Panc1 (cell line): Measurements from ENCODE around the gene NINJ2. TPM values are rescaled to one million over a fixed set of nuclear protein-coding genes. Genes with fewer than 3 reads are reported as not detected.

Experiments
- ATAC-seq: fragments of 200-7000 bp; cut with Tn5 transposase; 2 replicates; pipeline ENCODE4 v1.9.1; 2020; ENCODE audit warnings: mild to moderate bottlenecking, moderate library complexity
- BruUV-seq: library from RNA; stranded (reverse); fragments of 400-500 nt; replicated peaks from 2 replicates; lab custom pipeline; 2021; lab: Mats Ljungman, UMichigan
- CTCF ChIA-PET: fragments of 300-600 bp; sonication (Branson Sonifier 250); formaldehyde crosslinking; loops from one replicate; lab custom pipeline; 2022; ENCODE audit warnings: antibody characterized with exemption; lab: Charles Lee
- POLR2A ChIA-PET: fragments of 300-600 bp; sonication (Branson Sonifier 250); formaldehyde crosslinking; loops from one replicate; lab custom pipeline; 2022; ENCODE audit warnings: antibody characterized with exemption; lab: Charles Lee
- DNase-seq: peaks from one replicate; pipeline ENCODE4 v3.0.0-alpha.2; 2010; ENCODE audit warnings: low read depth, low spot score
- H3K27ac ChIP-seq: 2 replicates; pipeline ENCODE4 v1.5.1; 2011; ENCODE audit warnings: mild to moderate bottlenecking, low read length, inconsistent platforms
- H3K27me3 ChIP-seq: fragments of 200-500 bp; sonication (Bioruptor generic); 2 replicates; pipeline ENCODE4 v1.6.0; 2014; ENCODE audit warnings: low read length, inconsistent platforms; ENCODE audit not compliant: control insufficient read depth, insufficient read depth
- H3K36me3 ChIP-seq: fragments of 200-500 bp; sonication (Bioruptor generic); 2 replicates; pipeline ENCODE4 v1.5.1; 2014; ENCODE audit warnings: inconsistent platforms, mild to moderate bottlenecking, low read length, moderate library complexity; ENCODE audit not compliant: control insufficient read depth, insufficient read depth
- H3K4me1 ChIP-seq: 2 replicates; pipeline ENCODE4 v1.5.1; 2011; ENCODE audit warnings: inconsistent platforms, mild to moderate bottlenecking, low read length, moderate library complexity; ENCODE audit not compliant: control insufficient read depth, insufficient read depth
- H3K4me3 ChIP-seq, 2 experiments: 2 replicates each; pipeline ENCODE4 v1.5.1; 2011 to 2012; ENCODE audit warnings: low read depth in 2 of 2, low read length in 2 of 2, mild to moderate bottlenecking in 2 of 2, inconsistent platforms in 1 of 2, moderate library complexity in 1 of 2
- H3K9me3 ChIP-seq: fragments of 200-500 bp; sonication (Bioruptor generic); 2 replicates; pipeline ENCODE4 v1.5.1; 2014; ENCODE audit warnings: low read depth, mild to moderate bottlenecking, inconsistent platforms, low read length, moderate library complexity; ENCODE audit not compliant: control insufficient read depth, insufficient read depth
- CTCF ChIP-seq: fragments of 450-650 bp; IDR thresholded peaks from 2 replicates; pipeline ENCODE4 v1.5.1; 2017; ENCODE audit warnings: mild to moderate bottlenecking
- POLR2AphosphoS5 ChIP-seq: IDR thresholded peaks from 2 replicates; pipeline ENCODE4 v1.6.1; 2012; ENCODE audit warnings: mild to moderate bottlenecking, low read depth, low read length, moderate library complexity
- REST ChIP-seq, 2 experiments: IDR thresholded peaks; 2 replicates each; pipeline ENCODE4 v1.6.1; 2011 to 2012; ENCODE audit warnings: low read depth in 2 of 2, control low read depth in 1 of 2, low read length in 1 of 2, mild to moderate bottlenecking in 1 of 2, moderate library complexity in 1 of 2; ENCODE audit not compliant: insufficient read depth in 1 of 2
- SIN3A ChIP-seq: IDR thresholded peaks from 2 replicates; pipeline ENCODE4 v1.6.1; 2012; ENCODE audit warnings: low read depth, mild to moderate bottlenecking, low read length, moderate library complexity, borderline replicate concordance; ENCODE audit not compliant: insufficient read depth
- TCF7L2 ChIP-seq: IDR thresholded peaks from 2 replicates; pipeline ENCODE4 v1.6.1; 2011; ENCODE audit warnings: mild to moderate bottlenecking, low read depth, low read length, inconsistent platforms
- in situ Hi-C: cut with HindIII; loops from 2 replicates; pipeline ENCODE4 v1.10.0; 2016; ENCODE audit warnings: low sequenced_read_pairs, low pct_unique_long_range_greater_than_20kb
- intact Hi-C: fragments of 100-400 bp; cut with micrococcal nuclease; formaldehyde crosslinking; loops from one replicate; pipeline ENCODE4 v1.10.0; 2022; ENCODE audit not compliant: unreplicated experiment
- total RNA-seq: library from RNA; stranded (reverse); gene quantifications from one replicate; pipeline ENCODE4 v1.2.1, GENCODE V29; 2021; ENCODE audit not compliant: unreplicated experiment

The NINJ2 gene
- total RNA-seq, 1 experiment from 2014 or later, result 1.9 TPM

- DNase-seq, result no peak
- ChIA-PET CTCF (no interaction called here), POLR2A (no interaction called here)
- Histone ChIP-seq H3K27ac (no peak overlapping the region), H3K4me3 (no peak overlapping the region), H3K36me3 (no peaks in the 10 kb centered on the region), H3K4me1 (no peaks in the 10 kb centered on the region), H3K9me3 (no peaks in the 10 kb centered on the region), H3K27me3 (no peaks in the 10 kb centered on the region)
- BruUV-seq, result no TSS peak
- intact Hi-C loops, result no loop called here
- in situ Hi-C loops, result no loop called here
- no peak for TF ChIP-seq POLR2AphosphoS5
- no peak for TF ChIP-seq REST (IDR thresholded peaks at IDR 0.05; ENCODE audit: insufficient read depth in 1 of 2, low read depth in 2 of 2, low read length in 1 of 2)
- no peak for TF ChIP-seq CTCF
- TF ChIP-seq TCF7L2, result no peak
- TF ChIP-seq SIN3A, result no peak
- no peak for ATAC-seq
Measured at GRCh38 chr12:559906-560455, 103.3 kb downstream of the NINJ2 start.

- no peaks in the 10 kb centered on the region for H3K9me3 ChIP-seq
- no peak overlapping the region for H3K4me3 ChIP-seq
- no peak overlapping the region for H3K27ac ChIP-seq
- POLR2A ChIA-PET, result no interaction called here
- no peaks in the 10 kb centered on the region for H3K27me3 ChIP-seq
- CTCF ChIA-PET, result interaction anchor here (0.6 kb wide), 1 partner anchor 170 kb away, joined by 6 read pairs; no protein-coding TSS in a partner anchor
- TF ChIP-seq TCF7L2, result no peak
- TF ChIP-seq SIN3A, result no peak
- TF ChIP-seq REST (IDR thresholded peaks at IDR 0.05; ENCODE audit: insufficient read depth in 1 of 2, low read depth in 2 of 2, low read length in 1 of 2), result no peak
- no peak for TF ChIP-seq POLR2AphosphoS5
- TF ChIP-seq CTCF, result no peak
- no peaks in the 10 kb centered on the region for H3K36me3 ChIP-seq
- no TSS peak for BruUV-seq
- DNase-seq (no peak), ATAC-seq (no peak)
- intact Hi-C loops (no loop called here), in situ Hi-C loops (no loop called here)
- no peaks in the 10 kb centered on the region for H3K4me1 ChIP-seq
Measured at GRCh38 chr12:559208-559905, 103.9 kb downstream of the NINJ2 start.
